Superior temporal gyrus (tissue), 1 donor: Measurements from ENCODE around the gene FBXO48.

Source experiments
- DNase-seq: peaks from one replicate; pipeline ENCODE4 v3.0.0-alpha.2; 2016; ENCODE audit errors: extremely low spot score

Gene FBXO48

GRCh38 chr2:68438455-68439303 is 28.4 kb downstream of the FBXO48 start:
- no peak for DNase-seq

DNA sequence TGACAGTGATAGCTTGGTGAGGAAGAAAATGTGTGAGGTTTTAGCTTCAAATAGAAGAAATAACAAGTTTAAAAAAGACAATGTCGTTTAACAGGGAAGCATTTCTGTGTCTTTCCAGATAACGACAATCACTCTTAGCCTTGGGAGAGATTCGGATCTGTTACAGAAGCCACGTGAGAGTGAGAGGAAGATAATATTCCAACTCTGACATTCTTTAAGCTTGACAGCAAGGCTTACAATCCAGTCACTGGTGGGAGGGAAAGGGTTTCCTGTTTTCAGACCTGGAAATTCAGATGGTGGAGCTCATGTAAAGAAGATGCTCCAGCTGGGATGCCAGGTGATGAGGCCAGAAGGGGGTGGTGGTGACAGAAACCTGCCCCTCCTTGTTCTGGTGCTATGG is 30.8 kb downstream of the FBXO48 start:
- no peak for DNase-seq

GRCh38 chr2:68435615-68436014 is 31.5 kb downstream of the FBXO48 start:
- no peak for DNase-seq

- DNase-seq: no peak
These were observed 32.1 kb downstream of the FBXO48 start for GRCh38 chr2:68434981-68435380.

DNA sequence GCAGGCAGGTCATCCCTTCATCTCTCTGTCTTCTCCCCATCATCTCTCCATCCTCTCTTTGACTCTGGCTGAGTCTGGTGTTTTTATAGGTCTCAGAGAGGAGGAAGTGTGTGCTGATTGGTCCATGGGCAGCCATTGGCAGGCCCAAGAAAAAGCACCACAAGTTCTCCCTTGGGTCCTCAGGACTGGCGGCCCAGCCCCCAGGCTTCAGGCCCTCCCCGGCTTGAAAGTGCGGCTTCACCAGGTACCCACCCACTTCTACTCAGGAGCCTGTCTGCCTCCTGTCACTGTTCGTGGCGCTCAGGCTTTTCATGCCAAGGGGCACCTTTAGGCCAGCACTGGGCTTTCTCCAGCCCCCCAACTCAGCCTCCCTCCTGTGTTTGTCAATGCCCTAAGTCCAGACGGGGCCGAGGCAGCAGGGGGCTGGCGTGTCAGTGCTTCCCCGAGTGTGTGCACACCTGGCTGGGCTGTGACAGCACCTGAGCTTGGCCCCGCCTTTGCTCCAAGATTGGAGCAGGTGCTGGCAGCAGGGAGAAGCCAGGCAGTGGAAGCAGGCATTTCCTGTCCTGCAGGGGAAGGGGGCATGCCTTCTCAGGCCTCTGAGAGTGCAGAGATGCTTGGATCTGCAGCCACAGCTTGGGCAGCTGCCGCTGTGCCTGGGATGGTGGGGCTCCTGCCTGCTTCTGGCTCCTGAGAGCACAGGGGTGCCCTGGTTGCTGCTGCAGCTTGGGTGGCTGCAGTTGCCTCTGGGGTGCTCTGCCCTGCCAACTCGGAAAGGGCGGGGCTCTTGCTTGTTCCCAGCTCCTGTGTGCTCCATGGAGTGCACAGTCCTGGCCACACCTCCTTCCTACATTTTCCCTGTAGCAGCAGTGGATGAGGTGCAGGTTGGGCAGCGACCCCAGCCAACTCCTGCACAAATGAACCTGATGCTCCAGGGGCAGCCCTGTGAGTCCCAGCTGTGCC is 34.1 kb downstream of the FBXO48 start:
- DNase-seq: no peak

DNA sequence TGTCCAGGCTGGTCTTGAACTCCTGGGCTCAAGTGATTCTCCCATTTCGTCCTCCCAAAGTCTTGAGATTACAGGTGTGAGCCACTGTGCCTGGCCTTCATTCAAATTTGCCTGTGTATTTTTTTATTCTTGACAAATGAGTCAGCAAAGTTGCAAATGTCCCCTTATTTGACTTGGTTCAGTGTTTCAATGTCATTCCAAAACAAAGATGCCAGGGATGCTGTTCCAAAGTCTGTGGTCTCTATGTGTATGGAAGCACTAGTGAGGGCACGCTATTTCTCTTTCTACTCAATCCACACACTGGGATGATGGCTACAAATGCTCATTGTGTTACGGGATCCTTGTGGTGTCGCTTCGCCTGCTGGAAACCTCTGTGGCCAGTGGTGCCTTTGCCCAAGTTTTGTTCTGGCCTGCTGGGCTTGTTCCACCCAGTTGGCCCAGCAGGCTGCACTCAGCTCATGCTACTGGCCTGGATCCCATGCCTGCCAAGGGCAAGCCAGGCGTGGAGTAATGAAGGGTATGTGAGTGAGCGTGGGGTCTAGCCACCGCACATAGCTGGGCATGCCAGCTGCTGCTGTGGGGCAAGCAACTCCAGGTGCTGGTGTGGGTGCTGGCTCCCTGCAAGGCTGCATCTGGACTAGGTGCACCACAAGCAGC is 35.6 kb downstream of the FBXO48 start:
- no peak for DNase-seq

DNA sequence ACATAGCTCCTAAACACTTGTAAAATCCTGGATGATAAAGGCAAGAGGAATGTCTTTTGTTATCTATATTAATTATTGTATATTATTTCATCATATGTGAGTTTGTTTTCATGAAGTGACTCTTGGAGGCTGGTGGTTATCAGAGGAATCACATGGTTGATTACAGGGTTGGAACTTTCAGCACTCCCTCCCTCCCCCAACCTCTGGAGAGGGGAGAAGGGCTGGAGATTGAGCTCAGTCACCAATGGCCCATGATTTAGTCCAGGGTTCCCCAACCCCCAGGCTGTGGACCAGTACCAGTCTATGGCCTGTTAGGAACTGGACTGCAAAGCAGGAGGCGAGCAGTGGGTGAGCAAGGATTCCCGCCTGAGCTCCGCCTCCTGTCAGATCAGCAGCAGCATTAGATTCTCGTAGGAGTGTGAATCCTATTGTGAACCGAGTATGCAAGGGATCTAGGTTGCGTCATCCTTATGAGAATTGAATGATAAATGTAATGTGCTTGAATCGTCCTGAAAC is 37.7 kb downstream of the FBXO48 start:
- DNase-seq: no peak

DNA sequence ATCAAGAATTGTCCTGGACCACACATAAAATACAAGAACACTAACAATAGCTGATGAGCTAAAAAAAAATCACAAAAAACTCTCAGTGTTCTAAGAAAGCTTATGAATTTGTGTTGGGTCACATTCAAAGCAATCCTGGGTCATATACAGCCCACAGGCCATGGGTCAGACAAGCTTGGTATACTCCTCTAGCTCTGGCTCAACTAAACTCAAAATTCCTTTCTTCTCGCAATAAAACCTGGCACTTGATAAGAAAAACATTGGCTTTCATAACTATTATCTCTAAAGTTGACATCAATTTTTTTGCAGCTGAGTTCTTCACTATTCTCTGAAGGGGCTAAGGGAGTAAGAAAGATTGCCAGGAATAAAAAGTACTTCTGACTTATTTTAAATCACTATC is 38.3 kb downstream of the FBXO48 start:
- no peak for DNase-seq

DNA sequence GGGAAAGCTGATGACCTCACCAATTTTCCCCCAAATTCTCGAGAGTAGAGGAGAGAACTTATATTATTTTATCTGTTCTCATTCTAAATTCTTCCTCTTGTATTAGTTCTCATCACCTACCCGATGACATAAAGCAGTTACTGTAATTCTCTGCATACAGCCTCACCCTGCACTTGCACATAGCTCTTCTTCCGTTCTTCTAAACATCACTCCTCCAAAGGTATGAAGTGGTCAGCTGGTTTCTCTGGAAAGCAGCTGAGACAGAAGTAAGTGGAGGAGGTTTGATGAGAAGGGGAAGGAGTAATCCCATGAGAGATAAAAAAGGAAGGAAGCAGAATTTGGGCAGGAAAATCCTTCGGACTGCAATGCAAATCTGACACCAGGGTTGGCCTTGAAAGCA is 39.0 kb downstream of the FBXO48 start:
- no peak for DNase-seq

- DNase-seq: no peak
These were observed 40.1 kb downstream of the FBXO48 start for GRCh38 chr2:68426848-68427579.

- no peak for DNase-seq
These were observed 40.6 kb downstream of the FBXO48 start for GRCh38 chr2:68426446-68426845.

- DNase-seq: no peak
These were observed 41.6 kb downstream of the FBXO48 start for GRCh38 chr2:68425503-68425902.

DNA sequence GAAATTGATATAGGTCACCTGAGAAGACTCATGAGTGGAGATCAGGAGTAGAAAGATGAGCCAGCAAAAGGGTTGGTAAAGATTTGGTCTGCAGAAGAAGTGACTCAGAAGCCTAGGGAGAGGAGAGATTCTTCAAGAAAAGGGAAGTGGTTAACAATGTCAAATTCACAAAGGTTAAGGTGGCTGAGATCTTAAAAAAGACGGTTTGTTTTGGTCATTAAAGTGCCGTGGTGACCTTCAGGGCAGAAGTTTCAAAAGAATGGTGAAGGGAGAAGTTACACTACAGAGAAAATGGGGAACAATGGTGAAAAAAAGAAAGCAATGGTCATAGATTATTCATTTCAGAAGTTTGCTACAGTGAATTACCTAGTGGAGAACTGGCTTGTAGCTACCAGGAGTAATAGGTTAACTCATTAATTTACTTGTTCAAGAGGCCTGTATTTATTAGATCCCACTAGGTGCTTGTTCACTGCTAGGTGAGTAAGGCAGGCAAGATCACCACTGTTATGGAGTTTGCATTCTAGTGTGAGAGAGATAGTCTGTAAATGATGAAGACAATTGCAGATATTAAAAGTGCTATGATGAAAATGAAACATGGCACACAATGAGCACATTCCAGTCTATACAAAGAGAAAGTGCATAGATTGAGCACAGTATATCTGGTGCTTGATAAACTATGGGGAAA is 43.0 kb downstream of the FBXO48 start:
- DNase-seq: no peak

GRCh38 chr2:68420254-68420910 is 46.7 kb downstream of the FBXO48 start:
- no peak for DNase-seq

DNA sequence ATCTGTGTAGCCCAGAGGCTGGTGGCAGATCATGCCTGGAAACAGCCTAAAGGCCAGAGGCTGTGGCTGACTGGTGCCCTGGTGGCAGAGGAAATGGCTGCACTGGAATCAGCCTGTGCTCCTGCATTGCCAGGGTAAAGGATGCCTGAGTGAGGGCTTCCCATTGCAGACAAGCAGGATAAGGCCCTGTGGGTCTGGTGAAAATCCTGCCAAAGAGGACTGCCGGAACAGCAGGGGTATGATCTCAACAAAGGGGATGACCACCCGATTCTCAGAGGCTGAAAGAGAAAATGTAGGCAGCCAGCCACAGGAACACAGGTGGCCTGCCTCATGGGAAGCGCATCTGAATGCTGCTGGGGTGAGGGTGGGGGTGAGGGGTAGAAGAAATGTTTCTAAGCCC is 48.2 kb downstream of the FBXO48 start:
- no peak for DNase-seq

DNA sequence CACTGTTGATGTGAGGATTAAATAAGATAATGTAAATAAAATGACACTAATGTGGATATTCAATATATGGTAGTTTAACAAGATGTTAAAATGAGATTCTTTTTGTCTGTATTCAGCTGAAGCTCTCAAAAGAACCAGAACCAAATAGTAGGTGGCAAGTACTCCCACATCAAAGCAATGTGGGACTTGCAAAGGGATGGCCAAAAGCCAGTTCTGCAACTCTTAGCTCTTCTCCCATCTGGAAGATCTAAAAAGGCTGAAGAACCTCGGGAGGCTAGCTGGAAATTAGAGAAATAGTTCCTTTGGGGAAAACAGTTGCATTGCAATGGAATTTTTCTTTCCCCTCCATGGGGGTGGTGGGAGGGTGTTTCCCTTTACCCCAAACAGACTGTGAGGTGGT is 48.7 kb downstream of the FBXO48 start:
- DNase-seq: peak; percentile 65

- no peak for DNase-seq
These were observed 49.2 kb downstream of the FBXO48 start for GRCh38 chr2:68417926-68418325.

DNA sequence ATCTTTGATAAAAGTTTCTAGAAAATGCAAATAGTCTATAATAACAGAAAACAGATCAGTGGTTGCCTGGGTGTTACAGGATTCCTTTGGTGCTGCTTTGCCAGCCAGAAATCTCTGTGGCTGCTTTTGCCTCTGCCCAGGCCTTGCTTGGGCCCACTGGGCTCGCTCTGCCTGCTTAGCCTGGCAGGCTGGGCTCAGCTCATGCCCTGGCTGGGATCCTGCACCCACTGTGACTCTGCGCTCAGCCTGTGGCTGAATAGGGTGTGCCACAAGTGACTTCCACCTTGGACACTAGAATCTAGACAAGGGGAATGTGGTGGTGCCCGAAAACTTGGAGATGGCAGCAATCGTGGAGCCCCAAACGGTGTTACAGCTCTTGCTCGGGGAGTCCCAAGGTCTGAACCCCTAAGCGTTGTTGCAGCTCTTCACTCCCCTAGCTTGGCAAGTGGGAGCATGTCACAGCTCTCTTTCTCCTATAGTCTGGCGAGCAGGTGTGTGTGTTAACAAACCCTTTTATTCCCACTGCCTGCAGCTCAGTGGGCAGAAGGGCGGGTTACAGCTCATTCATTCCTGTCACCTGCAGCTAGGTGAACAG is 50.9 kb downstream of the FBXO48 start:
- no peak for DNase-seq

DNA sequence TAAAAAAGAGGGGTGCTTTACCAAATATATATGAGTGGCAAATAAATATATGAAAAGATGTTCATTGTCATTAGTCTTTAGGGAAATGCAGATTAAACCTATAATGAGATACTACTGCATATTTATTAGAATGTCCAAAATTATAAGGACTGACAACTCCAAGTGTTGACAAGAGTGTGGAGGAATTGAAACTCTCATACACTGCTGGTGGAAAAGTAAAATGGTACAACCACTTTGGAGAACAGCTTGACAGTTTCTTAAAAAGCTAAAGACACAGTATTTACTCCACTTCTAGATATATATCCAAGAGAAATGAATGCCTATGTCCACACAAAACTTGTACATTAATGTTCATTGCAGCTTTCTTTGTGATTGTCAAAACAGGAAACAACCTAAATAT is 51.6 kb downstream of the FBXO48 start:
- DNase-seq: no peak

DNA sequence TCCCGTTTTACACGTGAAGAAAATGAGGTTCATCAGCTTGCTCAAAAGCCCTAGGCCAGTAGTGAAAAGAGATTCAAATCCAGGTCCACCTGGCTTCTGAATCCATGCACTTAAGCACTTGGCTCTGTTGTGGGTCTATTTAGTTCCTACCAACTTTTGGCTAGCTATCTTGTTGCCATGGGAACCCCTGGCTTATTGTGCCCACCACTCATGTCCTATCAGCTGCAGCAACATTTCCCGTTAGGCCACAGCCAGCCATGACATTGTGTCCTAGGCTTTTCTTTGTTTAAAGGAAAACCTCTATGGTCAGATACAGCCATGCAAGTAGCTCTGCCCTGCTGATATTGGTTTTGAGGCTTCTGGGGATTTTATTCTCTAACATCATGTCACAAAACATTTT is 52.2 kb downstream of the FBXO48 start:
- no peak for DNase-seq
